Osteocyte (in vitro differentiated cells): ENCODE results near the gene SMYD3. TPM values are rescaled to one million over a fixed set of nuclear protein-coding genes. Genes with fewer than 3 reads are reported as not detected.

ENCODE experiments used
- DNase-seq: peaks from one replicate; pipeline ENCODE4 v3.0.0; 2021; ENCODE audit warnings: mixed read lengths; ENCODE audit not compliant: unreplicated experiment; ENCODE audit errors: extremely low spot score
- H3K27ac Mint-ChIP-seq: one replicate; pipeline ENCODE4 v1.8.0; 2021; ENCODE audit warnings: mild to moderate bottlenecking, mixed read lengths; ENCODE audit not compliant: unreplicated experiment
- H3K27me3 Mint-ChIP-seq: one replicate; pipeline ENCODE4 v1.8.0; 2021; ENCODE audit warnings: mixed read lengths; ENCODE audit not compliant: unreplicated experiment
- H3K36me3 Mint-ChIP-seq: one replicate; pipeline ENCODE4 v1.8.0; 2021; ENCODE audit warnings: mixed read lengths; ENCODE audit not compliant: unreplicated experiment
- H3K4me1 Mint-ChIP-seq: one replicate; pipeline ENCODE4 v1.8.0; 2021; ENCODE audit warnings: mixed read lengths; ENCODE audit not compliant: unreplicated experiment
- H3K4me3 Mint-ChIP-seq: one replicate; pipeline ENCODE4 v1.8.0; 2021; ENCODE audit warnings: mild to moderate bottlenecking, moderate library complexity, mixed read lengths; ENCODE audit not compliant: unreplicated experiment
- H3K9me3 Mint-ChIP-seq: one replicate; pipeline ENCODE4 v1.8.0; 2021; ENCODE audit warnings: mixed read lengths; ENCODE audit not compliant: unreplicated experiment
- total RNA-seq: library from RNA; stranded (reverse); gene quantifications from 2 replicates; pipeline ENCODE4 v1.2.1, GENCODE V29; 2021
- TF ChIP-seq, protein P1 (sequence below): fragments of 200-600 bp; sonication (generic); IDR thresholded peaks from 2 replicates; pipeline ENCODE4 v1.5.0; 2021; ENCODE audit warnings: antibody characterized with exemption, mild to moderate bottlenecking, moderate library complexity

The SMYD3 gene
- total RNA-seq, 1 donor from 2014 or later: 22.3 TPM

DNA sequence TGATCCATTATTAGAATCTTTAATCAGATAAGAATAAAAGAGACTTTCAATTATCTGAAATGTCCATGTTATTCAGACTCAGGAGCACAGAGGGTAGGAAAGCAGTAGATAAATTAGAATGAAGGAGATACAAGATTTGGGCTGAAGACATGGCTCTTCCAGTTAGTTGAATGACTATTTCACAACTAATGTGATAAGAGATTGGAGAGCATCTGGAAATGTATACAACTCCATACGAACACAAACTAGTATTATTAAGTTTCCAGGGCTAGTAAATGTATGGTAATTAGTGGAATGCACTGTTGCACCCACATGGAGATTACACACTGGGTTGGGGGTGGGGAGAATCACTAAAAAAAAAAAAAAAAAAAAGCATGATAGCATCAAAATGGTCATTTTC lies 734.3 kb downstream of the SMYD3 start:
- no peaks in the 10 kb centered on the region for H3K9me3 Mint-ChIP-seq
- H3K27me3 Mint-ChIP-seq: no peaks in the 10 kb centered on the region
- TF ChIP-seq, protein P1, sequence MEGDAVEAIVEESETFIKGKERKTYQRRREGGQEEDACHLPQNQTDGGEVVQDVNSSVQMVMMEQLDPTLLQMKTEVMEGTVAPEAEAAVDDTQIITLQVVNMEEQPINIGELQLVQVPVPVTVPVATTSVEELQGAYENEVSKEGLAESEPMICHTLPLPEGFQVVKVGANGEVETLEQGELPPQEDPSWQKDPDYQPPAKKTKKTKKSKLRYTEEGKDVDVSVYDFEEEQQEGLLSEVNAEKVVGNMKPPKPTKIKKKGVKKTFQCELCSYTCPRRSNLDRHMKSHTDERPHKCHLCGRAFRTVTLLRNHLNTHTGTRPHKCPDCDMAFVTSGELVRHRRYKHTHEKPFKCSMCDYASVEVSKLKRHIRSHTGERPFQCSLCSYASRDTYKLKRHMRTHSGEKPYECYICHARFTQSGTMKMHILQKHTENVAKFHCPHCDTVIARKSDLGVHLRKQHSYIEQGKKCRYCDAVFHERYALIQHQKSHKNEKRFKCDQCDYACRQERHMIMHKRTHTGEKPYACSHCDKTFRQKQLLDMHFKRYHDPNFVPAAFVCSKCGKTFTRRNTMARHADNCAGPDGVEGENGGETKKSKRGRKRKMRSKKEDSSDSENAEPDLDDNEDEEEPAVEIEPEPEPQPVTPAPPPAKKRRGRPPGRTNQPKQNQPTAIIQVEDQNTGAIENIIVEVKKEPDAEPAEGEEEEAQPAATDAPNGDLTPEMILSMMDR: no peak
- peaks cover 20% of the 10 kb centered on the region for H3K4me1 Mint-ChIP-seq
- H3K4me3 Mint-ChIP-seq: no peak overlapping the region
- no peak overlapping the region for H3K27ac Mint-ChIP-seq
- DNase-seq: no peak
- peaks cover 4% of the 10 kb centered on the region for H3K36me3 Mint-ChIP-seq

DNA sequence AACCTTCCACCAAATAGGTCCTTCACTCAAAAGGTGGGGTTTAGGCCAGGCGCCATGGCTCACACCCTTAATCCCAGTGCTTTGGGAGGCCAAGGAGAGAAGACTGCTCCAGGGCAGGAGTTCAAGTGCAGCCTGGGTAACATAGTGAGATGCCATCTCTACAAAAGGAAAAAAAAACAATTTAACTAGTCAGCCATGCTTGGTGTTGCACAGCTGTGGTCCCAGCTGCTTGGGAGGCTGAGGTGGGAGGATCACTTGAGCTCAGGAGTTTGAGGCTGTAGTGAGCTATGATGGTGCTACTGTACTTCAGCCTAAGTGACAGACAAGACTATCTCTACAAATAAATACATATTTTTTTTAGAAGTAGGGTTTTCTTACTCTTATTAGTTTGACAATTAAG lies 734.8 kb downstream of the SMYD3 start:
- H3K4me3 Mint-ChIP-seq: no peak overlapping the region
- no peak for DNase-seq
- no peaks in the 10 kb centered on the region for H3K9me3 Mint-ChIP-seq
- H3K4me1 Mint-ChIP-seq: peaks cover 20% of the 10 kb centered on the region
- TF ChIP-seq, protein P1: no peak
- H3K36me3 Mint-ChIP-seq: peaks cover 4% of the 10 kb centered on the region
- no peak overlapping the region for H3K27ac Mint-ChIP-seq
- no peaks in the 10 kb centered on the region for H3K27me3 Mint-ChIP-seq

DNA sequence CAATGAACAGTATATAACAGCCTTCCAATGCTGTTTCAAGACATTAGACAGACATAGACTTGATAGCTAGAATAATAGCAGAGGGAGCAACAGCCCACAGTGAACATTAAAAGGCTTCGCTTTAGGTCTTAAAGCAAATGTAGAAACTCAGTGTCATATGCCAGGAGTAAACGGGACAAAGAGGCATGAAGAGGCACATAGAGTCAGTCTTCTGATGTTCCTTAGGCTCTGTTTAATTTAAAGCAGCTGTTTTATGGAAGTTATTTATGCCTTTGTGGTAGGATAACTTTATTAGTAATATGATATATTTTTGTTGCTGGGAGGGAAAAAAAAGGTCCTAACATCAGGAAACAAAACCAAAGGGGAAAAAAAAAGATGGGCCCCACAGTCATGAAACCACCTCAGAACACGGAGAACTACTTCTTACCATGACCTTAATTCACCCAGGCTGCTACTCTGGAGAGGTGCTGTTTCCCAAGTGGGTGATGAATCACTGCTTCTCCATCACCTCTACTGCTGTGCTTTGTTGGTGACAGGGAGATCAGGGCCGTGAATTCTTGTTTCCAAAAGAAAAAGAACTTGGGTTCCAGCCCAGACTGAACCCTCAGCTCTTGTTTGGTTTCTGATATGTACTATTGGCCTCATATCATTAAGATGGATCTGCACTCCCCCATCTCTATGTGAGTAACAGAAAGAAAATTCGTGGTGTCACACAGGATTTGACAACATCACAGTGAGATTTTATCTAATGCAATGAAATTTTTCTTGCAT lies 735.4 kb downstream of the SMYD3 start:
- DNase-seq: no peak
- Mint-ChIP-seq H3K27me3 (no peaks in the 10 kb centered on the region), H3K36me3 (peaks cover 4% of the 10 kb centered on the region), H3K27ac (peak overlapping the region; percentile 69), H3K4me1 (peaks cover 20% of the 10 kb centered on the region), H3K9me3 (no peaks in the 10 kb centered on the region), H3K4me3 (no peak overlapping the region)
- TF ChIP-seq, protein P1: no peak

DNA sequence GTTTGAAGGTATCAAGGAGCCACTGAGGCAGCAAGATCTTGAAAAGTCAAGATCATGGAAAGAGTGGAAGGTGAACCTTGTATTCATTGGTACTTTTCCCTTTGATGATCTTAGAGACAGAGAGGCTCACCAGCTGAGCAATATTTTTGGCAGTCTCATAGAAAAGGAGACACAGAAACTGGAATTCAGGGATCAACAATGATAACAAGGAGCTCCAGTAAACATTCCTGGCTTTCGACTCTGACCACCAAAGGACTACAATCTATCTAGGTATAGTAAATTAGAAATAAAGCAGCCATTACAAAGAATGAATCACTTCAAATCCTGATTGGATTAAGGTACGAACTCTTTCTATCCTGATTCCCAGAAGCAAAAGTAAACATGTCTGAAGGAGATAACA lies 736.9 kb downstream of the SMYD3 start:
- no peaks in the 10 kb centered on the region for H3K27me3 Mint-ChIP-seq
- peaks cover 27% of the 10 kb centered on the region for H3K4me1 Mint-ChIP-seq
- TF ChIP-seq, protein P1: no peak
- no peaks in the 10 kb centered on the region for H3K9me3 Mint-ChIP-seq
- H3K4me3 Mint-ChIP-seq: no peak overlapping the region
- peaks cover 4% of the 10 kb centered on the region for H3K36me3 Mint-ChIP-seq
- no peak for DNase-seq
- no peak overlapping the region for H3K27ac Mint-ChIP-seq

DNA sequence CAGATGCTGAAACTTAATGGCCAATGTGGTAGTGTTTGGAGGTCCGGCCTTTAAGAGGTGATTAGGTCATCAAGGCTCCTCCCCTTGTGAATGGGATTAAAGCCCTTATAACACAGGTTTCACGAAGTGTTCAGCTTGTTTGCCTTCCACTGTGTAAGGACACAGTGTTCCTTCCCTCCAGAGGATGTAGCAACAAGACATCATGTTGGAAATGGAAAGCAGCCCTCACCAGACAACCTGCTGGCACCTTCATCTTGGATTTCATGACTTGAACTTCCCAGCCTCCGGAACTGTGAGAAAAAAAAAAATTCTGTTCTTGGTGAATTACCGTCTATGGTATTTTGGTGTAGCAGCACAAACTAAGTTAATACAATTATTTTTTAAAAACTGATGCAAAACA lies 738.5 kb downstream of the SMYD3 start:
- no peak for DNase-seq
- no peak overlapping the region for H3K27ac Mint-ChIP-seq
- H3K27me3 Mint-ChIP-seq: no peaks in the 10 kb centered on the region
- TF ChIP-seq, protein P1: no peak
- H3K36me3 Mint-ChIP-seq: peaks cover 4% of the 10 kb centered on the region
- peaks cover 40% of the 10 kb centered on the region for H3K4me1 Mint-ChIP-seq
- no peaks in the 10 kb centered on the region for H3K9me3 Mint-ChIP-seq
- H3K4me3 Mint-ChIP-seq: no peak overlapping the region
